Left ventricle myocardium inferior (tissue), 1 donor: Measurements from ENCODE around the gene XKR7. TPM values are rescaled to one million over a fixed set of nuclear protein-coding genes. Genes with fewer than 3 reads are reported as not detected.

Source experiments
- DNase-seq: peaks from one replicate; pipeline ENCODE4 v3.0.0-alpha.2; 2020
- H3K27ac ChIP-seq: fragments of 200-600 bp; replicated peaks from 2 replicates; pipeline ENCODE4 v1.8.0; 2021
- H3K27me3 ChIP-seq: fragments of 200-600 bp; 2 replicates; pipeline ENCODE4 v1.8.0; 2021; ENCODE audit warnings: low read depth
- H3K36me3 ChIP-seq: fragments of 200-600 bp; 2 replicates; pipeline ENCODE4 v1.8.0; 2021
- H3K4me1 ChIP-seq: fragments of 200-600 bp; 2 replicates; pipeline ENCODE4 v1.8.0; 2021
- H3K4me3 ChIP-seq: fragments of 200-600 bp; 2 replicates; pipeline ENCODE4 v1.8.0; 2021; ENCODE audit warnings: mild to moderate bottlenecking, moderate library complexity
- H3K9me3 ChIP-seq: fragments of 200-600 bp; replicated peaks from 2 replicates; pipeline ENCODE4 v1.8.0; 2021
- intact Hi-C: fragments of 100-400 bp; cut with micrococcal nuclease; formaldehyde crosslinking; loops from one replicate; pipeline ENCODE4 v1.11.0; 2022
- total RNA-seq: library from RNA; stranded (reverse); fragmentation: NEBNext Ultra II Directional; extraction: Animal tissue kit (Norgen Biotek cat#: 25700); gene quantifications from one replicate; pipeline ENCODE4 v1.2.1, GENCODE V29; 2021
- TF ChIP-seq, protein P1 (sequence below): fragments of 200-600 bp; IDR thresholded peaks from 2 replicates; pipeline ENCODE4 v1.8.0; 2021; ENCODE audit warnings: antibody characterized with exemption, mild to moderate bottlenecking, borderline replicate concordance
- donor health status: DM: no; HTN: yes; CAD: no; lungs with severe emphysema.

XKR7 gene
- total RNA-seq, 1 donor from 2014 or later: not detected

DNA sequence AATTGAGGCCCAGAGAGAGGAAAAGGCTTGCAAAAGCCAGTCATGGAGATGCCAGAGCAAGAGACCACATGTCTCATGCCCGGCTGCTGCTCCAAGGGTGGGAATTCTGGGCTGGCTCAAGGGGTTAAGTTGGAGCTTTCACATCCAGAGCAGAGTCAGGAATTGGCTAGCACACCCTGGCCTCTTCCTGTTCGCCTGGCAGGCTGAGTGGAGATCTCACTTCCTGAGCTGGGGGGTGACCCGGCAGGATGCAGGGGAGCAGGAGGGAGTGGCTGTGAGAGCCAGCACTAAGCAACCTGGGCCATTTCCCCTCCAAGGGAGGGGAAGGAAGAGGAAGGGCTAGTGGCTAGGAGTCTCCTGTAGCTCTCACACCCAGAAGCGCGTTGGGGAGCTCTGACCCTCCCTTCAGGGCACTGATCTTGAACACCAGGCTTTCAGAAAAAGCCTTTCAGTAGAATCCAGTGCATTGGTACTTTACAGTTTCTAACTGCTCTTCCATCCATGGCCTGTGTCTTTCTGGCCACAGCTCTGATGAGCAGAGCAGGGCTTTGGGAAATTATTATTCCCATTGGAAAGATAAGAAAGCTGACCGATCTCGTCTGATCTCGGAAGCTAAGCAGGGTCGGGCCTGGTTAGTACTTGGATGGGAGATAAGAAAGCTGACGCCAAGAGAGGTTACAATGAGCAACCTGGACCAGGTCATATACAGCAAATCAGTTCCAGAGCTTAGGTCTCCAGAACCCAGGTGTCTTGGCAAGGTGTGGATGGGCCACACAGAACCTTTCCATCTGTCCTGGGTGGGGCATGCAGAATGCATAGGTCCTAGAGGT, 40.1 kb downstream of the XKR7 start:
- peak overlapping the region; percentile 89 for H3K27ac ChIP-seq
- no peaks in the 10 kb centered on the region for H3K9me3 ChIP-seq
- intact Hi-C loops: no loop called here
- TF ChIP-seq, protein P1, sequence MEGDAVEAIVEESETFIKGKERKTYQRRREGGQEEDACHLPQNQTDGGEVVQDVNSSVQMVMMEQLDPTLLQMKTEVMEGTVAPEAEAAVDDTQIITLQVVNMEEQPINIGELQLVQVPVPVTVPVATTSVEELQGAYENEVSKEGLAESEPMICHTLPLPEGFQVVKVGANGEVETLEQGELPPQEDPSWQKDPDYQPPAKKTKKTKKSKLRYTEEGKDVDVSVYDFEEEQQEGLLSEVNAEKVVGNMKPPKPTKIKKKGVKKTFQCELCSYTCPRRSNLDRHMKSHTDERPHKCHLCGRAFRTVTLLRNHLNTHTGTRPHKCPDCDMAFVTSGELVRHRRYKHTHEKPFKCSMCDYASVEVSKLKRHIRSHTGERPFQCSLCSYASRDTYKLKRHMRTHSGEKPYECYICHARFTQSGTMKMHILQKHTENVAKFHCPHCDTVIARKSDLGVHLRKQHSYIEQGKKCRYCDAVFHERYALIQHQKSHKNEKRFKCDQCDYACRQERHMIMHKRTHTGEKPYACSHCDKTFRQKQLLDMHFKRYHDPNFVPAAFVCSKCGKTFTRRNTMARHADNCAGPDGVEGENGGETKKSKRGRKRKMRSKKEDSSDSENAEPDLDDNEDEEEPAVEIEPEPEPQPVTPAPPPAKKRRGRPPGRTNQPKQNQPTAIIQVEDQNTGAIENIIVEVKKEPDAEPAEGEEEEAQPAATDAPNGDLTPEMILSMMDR: no peak
- H3K4me3 ChIP-seq: peak overlapping the region; percentile 20
- peaks cover 53% of the 10 kb centered on the region for H3K4me1 ChIP-seq
- H3K27me3 ChIP-seq: peaks cover 23% of the 10 kb centered on the region
- H3K36me3 ChIP-seq: no peaks in the 10 kb centered on the region
- peak; percentile 58 for DNase-seq

DNA sequence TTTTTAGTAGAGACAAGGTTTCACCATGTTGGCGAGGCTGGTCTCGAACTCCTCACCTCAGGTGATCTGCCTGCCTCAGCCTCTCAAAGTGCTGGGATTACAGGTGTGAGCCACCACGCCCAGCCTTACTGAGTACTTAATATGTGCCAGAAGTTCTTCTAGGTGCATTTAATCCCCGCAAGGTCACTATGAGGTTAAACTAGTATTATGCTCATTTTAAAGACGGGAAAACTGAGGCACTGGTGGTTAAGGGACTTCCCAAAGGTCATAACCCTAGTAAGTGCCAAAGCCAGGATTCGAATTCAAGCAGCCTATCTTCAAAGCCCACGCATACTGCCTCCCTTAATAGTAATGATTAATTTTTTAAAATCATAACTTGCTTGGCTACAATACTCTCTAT, 41.6 kb downstream of the XKR7 start:
- Histone ChIP-seq H3K4me3 (peak overlapping the region; percentile 66), H3K27me3 (peaks cover 32% of the 10 kb centered on the region), H3K9me3 (no peaks in the 10 kb centered on the region), H3K4me1 (peaks cover 62% of the 10 kb centered on the region), H3K36me3 (no peaks in the 10 kb centered on the region), H3K27ac (peak overlapping the region; percentile 89)
- TF ChIP-seq, protein P1: no peak
- DNase-seq: no peak
- intact Hi-C loops: no loop called here

DNA sequence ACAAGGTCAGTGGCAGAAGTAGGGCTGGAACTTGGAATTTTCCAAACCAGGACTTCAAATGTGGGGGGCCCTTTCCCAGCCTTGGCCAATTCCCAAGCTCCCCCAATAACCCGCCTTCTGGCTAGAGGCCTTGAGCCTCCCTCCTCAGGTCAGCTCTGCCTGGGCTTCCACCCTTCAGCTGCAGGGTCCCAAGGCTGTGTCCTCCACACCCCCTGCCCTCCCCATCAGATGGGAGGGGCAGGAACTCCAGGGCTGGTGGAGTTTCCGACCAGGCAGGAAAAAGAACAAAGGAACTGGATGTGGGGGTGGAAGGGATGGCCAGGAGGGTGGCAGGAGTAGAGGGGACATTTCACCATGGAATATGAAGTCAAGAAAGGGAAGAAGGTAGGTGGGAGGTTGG, 42.1 kb downstream of the XKR7 start, which contains the start of gene CCM2L:
CCM2L (plus strand) TSS at position 338 of the 400 bp plus-strand sequence; CDS start at position 355, 17 bp downstream.
- intact Hi-C loops: no loop called here
- H3K9me3 ChIP-seq: no peaks in the 10 kb centered on the region
- H3K27ac ChIP-seq: peak within 1 kb of the TSS; percentile 89
- peak within 1 kb of the TSS; percentile 66 for H3K4me3 ChIP-seq
- DNase-seq: peak; percentile 45
- H3K36me3 ChIP-seq: no peaks in the 10 kb centered on the region
- H3K4me1 ChIP-seq: peaks cover 67% of the 10 kb centered on the region
- peaks cover 35% of the 10 kb centered on the region for H3K27me3 ChIP-seq
- TF ChIP-seq, protein P1: no peak

DNA sequence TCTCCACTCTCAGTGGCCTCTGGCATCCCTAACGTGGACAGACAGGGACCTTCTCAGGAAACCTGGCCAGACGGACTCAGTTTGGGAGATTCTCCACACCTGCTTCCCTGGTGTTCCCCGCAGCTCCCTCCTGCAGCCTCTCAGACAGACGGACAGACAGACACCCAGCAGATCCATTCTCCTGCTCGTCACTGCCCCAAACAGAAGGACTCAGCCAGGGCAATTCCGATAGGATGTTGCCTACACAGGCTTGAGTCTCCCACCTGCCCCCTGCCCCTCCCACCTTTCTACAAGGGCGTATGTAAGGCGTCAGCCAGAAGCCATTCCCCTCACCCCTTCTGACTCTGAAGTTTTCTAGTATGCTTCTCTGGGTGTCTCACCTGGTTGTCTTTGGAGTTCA, 42.7 kb downstream of the XKR7 start:
- intact Hi-C loops: no loop called here
- TF ChIP-seq, protein P1: no peak
- peaks cover 38% of the 10 kb centered on the region for H3K27me3 ChIP-seq
- H3K36me3 ChIP-seq: no peaks in the 10 kb centered on the region
- peak overlapping the region; percentile 89 for H3K27ac ChIP-seq
- DNase-seq: no peak
- no peaks in the 10 kb centered on the region for H3K9me3 ChIP-seq
- peak overlapping the region; percentile 66 for H3K4me3 ChIP-seq
- H3K4me1 ChIP-seq: peaks cover 67% of the 10 kb centered on the region

DNA sequence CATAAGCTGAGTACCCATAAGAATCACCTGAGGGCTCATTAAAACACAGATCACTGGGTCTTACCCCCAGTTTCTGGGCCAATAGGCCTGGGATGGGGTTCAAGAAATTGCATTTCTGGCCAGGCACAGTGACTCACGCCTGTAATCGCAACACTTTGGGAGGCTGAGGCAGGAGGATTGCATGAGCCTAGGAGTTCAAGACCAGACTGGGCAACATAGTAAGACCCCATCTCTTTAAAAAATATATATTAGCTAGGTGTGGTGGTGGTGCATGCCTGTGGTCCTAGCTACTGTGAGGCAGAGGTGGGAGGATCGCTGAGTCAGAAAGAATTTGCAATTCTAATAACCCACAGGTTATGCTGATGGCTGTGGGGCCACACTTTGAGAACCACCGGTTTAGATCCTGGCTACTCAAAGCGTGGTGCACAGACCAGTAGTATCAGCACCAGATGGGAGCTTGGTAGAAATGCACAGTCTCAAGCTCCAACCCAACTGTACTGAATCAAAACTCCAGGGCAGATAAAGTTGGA, 44.3 kb downstream of the XKR7 start:
- Histone ChIP-seq H3K4me1 (peaks cover 57% of the 10 kb centered on the region), H3K27me3 (peaks cover 51% of the 10 kb centered on the region), H3K36me3 (no peaks in the 10 kb centered on the region), H3K4me3 (peak overlapping the region; percentile 66), H3K27ac (peak overlapping the region; percentile 89), H3K9me3 (no peaks in the 10 kb centered on the region)
- intact Hi-C loops: no loop called here
- TF ChIP-seq, protein P1: no peak
- DNase-seq: no peak
